Peyer's patch (tissue), 4 donors: ENCODE measurements around the gene CHP1. TPM values are rescaled to one million over a fixed set of nuclear protein-coding genes. Genes with fewer than 3 reads are reported as not detected.
A peak's percentile ranks its signal among the peaks of the same experiment; 100 is the strongest.
"Not testable (repeated sequence)": the region's sequence is repeated elsewhere in the genome, so short reads cannot be mapped to it uniquely, and the experiment has no call there.

ENCODE experiments used
- DNase-seq, 3 donors: peaks; one replicate each; pipeline ENCODE4 v3.0.0-alpha.2; 2017 to 2019
- H3K27ac ChIP-seq, 4 donors: fragments of 200-600 bp; sonication (generic); one replicate each; pipeline ENCODE4 v1.5.1; 2016 to 2019
- H3K27me3 ChIP-seq, 2 donors: fragments of 200-600 bp; sonication (generic); one replicate each; pipeline ENCODE4 v1.5.1; 2019
- H3K36me3 ChIP-seq, 3 donors: fragments of 200-600 bp; sonication (generic); one replicate each; pipeline ENCODE4 v1.5.1; 2016 to 2019
- H3K4me1 ChIP-seq, 4 donors: fragments of 200-600 bp; sonication (generic); one replicate each; pipeline ENCODE4 v1.5.1; 2016 to 2019
- H3K4me3 ChIP-seq, 4 donors: fragments of 200-600 bp; sonication (generic); 1 replicate in 3 of 4; 2 replicates in 1 of 4; pipeline ENCODE4 v1.5.1; 2016 to 2019; ENCODE audit warnings: mild to moderate bottlenecking in 1 of 4
- H3K9me3 ChIP-seq, 4 donors: fragments of 200-600 bp; sonication (generic); one replicate each; pipeline ENCODE4 v1.5.1; 2016 to 2019; ENCODE audit warnings: mild to moderate bottlenecking in 1 of 4
- CTCF ChIP-seq, 6 experiments: fragments of 450-650 bp in 4 of 6; fragments of 200-600 bp in 2 of 6; sonication (generic) in 1 of 6; IDR thresholded peaks; one replicate each; pipeline ENCODE4 v1.5.1; 2017 to 2019; ENCODE audit warnings: antibody characterized with exemption in 6 of 6, mild to moderate bottlenecking in 3 of 6, moderate library complexity in 1 of 6
- POLR2A ChIP-seq, 2 donors: fragments of 450-650 bp; IDR thresholded peaks; one replicate each; pipeline ENCODE4 v1.5.1; 2017; ENCODE audit warnings: antibody characterized with exemption in 2 of 2, mild to moderate bottlenecking in 2 of 2, moderate library complexity in 2 of 2
- total RNA-seq, 4 donors: library from RNA; depleted of rRNA; stranded (reverse); fragments of >200 nt; gene quantifications; one replicate each; pipeline ENCODE4 v1.1.0, GENCODE V29; 2016

CHP1 gene
- total RNA-seq, 4 donors from 2014 or later: 107 to 534 (median 405) TPM

GRCh38 chr15:41307679-41308078 lies 76.6 kb downstream of the CHP1 start:
- H3K27me3 ChIP-seq: no peaks in the 10 kb centered on the region
- DNase-seq: no peak
- H3K36me3 ChIP-seq: peaks cover 0 to 7% (median 0%) of the 10 kb centered on the region in 3 donors
- H3K4me1 ChIP-seq: no peaks in the 10 kb centered on the region
- H3K9me3 ChIP-seq: no peaks in the 10 kb centered on the region
- H3K4me3 ChIP-seq: no peak overlapping the region
- no peak overlapping the region for H3K27ac ChIP-seq
- TF ChIP-seq POLR2A (IDR thresholded peaks at IDR 0.05): no peak
- TF ChIP-seq CTCF (IDR thresholded peaks at IDR 0.05): no peak

DNA sequence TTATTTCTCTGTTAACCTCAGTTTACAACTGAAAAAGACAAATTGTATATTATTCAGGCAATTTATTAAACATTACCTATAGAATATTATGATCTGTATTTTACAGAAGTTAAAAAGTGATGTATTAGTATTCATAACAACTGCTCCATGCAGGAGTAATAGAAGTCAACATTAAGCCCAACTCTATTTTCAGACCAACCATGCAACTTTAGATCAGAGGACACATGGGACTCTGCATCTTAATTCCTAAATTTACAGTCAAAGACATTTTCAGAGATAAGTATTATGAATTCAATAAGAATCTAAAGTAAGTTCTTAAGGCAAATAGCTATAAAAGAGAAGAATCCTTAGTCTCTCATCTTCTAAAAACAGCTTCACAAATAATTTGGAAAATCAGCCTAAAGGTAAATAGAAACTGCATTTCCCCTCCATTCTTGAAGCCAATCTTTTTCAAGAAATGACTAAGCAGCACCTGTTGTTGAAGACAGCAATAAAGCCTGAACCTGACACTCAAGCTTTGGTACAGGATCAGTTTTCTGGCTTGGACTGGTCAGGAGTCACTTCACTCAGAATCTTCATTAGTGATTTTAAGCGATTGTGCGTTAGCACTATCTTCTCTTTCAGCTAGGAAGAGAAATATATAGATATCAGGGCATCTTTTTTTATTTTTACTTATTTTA lies 78.3 kb downstream of the CHP1 start:
- H3K4me3 ChIP-seq: no peak overlapping the region
- H3K36me3 ChIP-seq: peaks cover 0 to 7% (median 0%) of the 10 kb centered on the region in 3 donors
- TF ChIP-seq POLR2A (IDR thresholded peaks at IDR 0.05): no peak
- no peak for TF ChIP-seq CTCF (IDR thresholded peaks at IDR 0.05)
- no peak for DNase-seq
- no peaks in the 10 kb centered on the region for H3K9me3 ChIP-seq
- H3K4me1 ChIP-seq: no peaks in the 10 kb centered on the region
- H3K27me3 ChIP-seq: no peaks in the 10 kb centered on the region
- no peak overlapping the region for H3K27ac ChIP-seq

DNA sequence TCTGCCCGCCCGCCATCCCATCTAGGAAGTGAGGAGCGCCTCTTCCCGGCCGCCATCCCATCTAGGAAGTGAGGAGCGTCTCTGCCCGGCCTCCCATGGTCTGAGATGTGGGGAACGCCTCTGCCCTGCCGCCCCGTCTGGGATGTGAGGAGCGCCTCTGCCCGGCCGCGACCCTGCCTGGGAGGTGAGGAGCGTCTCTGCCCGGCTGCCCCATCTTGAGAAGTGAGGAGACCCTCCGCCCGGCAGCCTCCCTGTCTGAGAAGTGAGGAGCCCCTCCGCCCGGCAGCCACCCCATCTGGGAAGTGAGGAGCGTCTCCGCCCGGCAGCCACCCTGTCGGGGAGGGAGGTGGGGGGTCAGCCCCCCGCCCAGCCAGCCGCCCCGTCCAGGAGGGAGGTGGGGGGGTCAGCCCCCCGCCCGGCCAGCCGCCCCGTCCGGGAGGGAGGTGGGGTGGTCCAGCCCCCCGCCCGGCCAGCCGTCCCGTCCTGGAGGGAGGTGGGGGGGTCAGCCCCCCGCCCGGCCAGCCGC lies 89.8 kb downstream of the CHP1 start:
- not testable (repeated sequence) for H3K4me3 ChIP-seq, H3K9me3 ChIP-seq, H3K27ac ChIP-seq, H3K4me1 ChIP-seq, H3K36me3 ChIP-seq, H3K27me3 ChIP-seq, DNase-seq

- DNase-seq: no peak
- H3K4me1 ChIP-seq: no peaks in the 10 kb centered on the region
- no peak overlapping the region for H3K27ac ChIP-seq
- TF ChIP-seq CTCF (IDR thresholded peaks at IDR 0.05) (no peak), POLR2A (IDR thresholded peaks at IDR 0.05) (no peak)
- no peak overlapping the region for H3K4me3 ChIP-seq
- no peaks in the 10 kb centered on the region for H3K9me3 ChIP-seq
- H3K36me3 ChIP-seq: no peaks in the 10 kb centered on the region
- H3K27me3 ChIP-seq: no peaks in the 10 kb centered on the region
Observed at GRCh38 chr15:41323611-41324010, 92.5 kb downstream of the CHP1 start.

- DNase-seq: no peak
- H3K27me3 ChIP-seq: no peaks in the 10 kb centered on the region
- no peaks in the 10 kb centered on the region for H3K9me3 ChIP-seq
- peak overlapping the region in 1 of 4 donors; percentile 80 for H3K4me3 ChIP-seq
- no peaks in the 10 kb centered on the region for H3K36me3 ChIP-seq
- no peak overlapping the region for H3K27ac ChIP-seq
- peaks cover 0 to 6% (median 4%) of the 10 kb centered on the region in 4 donors for H3K4me1 ChIP-seq
- TF ChIP-seq POLR2A (IDR thresholded peaks at IDR 0.05) (no peak), CTCF (IDR thresholded peaks at IDR 0.05) (no peak)
Observed at GRCh38 chr15:41331281-41331680, 100.2 kb downstream of the CHP1 start.

Other genes starting within 250 kb of the CHP1 start
- gene INO80, start 115.0 kb upstream of the CHP1 start, total RNA-seq: 100 to 1,000 TPM in 1 of 4 donors, 10 to 100 TPM in 3; 17.5 to 111 (median 40.1) TPM
- gene EXD1, start 511 bp upstream of the CHP1 start, total RNA-seq: not detected
- 1 to 10 TPM in 2 of 4 donors, not detected in 2; 1.0 to 1.9 TPM for gene OIP5, start 101.3 kb downstream of the CHP1 start, total RNA-seq
- gene NUSAP1, start 101.6 kb downstream of the CHP1 start, total RNA-seq: 10 to 100 TPM in 3 of 4 donors, 1 to 10 TPM in 1; 7.9 to 95.7 (median 14.6) TPM
- 10 to 100 TPM in 3 of 4 donors, 1 to 10 TPM in 1; 9.9 to 16.6 (median 12.5) TPM for gene NDUFAF1, start 171.2 kb downstream of the CHP1 start, total RNA-seq
- 10 to 100 TPM; 15.2 to 33.0 (median 23.8) TPM for gene RTF1, start 185.8 kb downstream of the CHP1 start, total RNA-seq